ENCODE results near the gene TEX50. TPM values are rescaled to one million over a fixed set of nuclear protein-coding genes. Genes with fewer than 3 reads are reported as not detected.

The TEX50 gene
- total RNA-seq, 1 donor from 2014 or later = not detected

- no peaks in the 10 kb centered on the region for H3K36me3 Mint-ChIP-seq (ENCODE audit: unreplicated experiment)
- H3K4me1 Mint-ChIP-seq (ENCODE audit: low read depth, unreplicated experiment) = no peaks in the 10 kb centered on the region
- H3K27ac Mint-ChIP-seq (ENCODE audit: unreplicated experiment) = no peak overlapping the region
- no peak overlapping the region for H3K4me3 Mint-ChIP-seq (ENCODE audit: unreplicated experiment)
- no peak for TF ChIP-seq CTCF (IDR thresholded peaks at IDR 0.05; ENCODE audit: partially characterized antibody, unreplicated experiment)
- peaks cover 1% of the 10 kb centered on the region for H3K9me3 Mint-ChIP-seq (ENCODE audit: unreplicated experiment)
- no peak for DNase-seq
- H3K27me3 Mint-ChIP-seq (ENCODE audit: unreplicated experiment) = no peaks in the 10 kb centered on the region
Measured at GRCh38 chr1:173646656-173647055, 11.5 kb downstream of the TEX50 start.

GRCh38 chr1:173648880-173649605 is 13.9 kb downstream of the TEX50 start:
- no peaks in the 10 kb centered on the region for H3K36me3 Mint-ChIP-seq (ENCODE audit: unreplicated experiment)
- no peak for DNase-seq
- no peaks in the 10 kb centered on the region for H3K27me3 Mint-ChIP-seq (ENCODE audit: unreplicated experiment)
- H3K27ac Mint-ChIP-seq (ENCODE audit: unreplicated experiment) = no peak overlapping the region
- H3K9me3 Mint-ChIP-seq (ENCODE audit: unreplicated experiment) = peaks cover 1% of the 10 kb centered on the region
- H3K4me3 Mint-ChIP-seq (ENCODE audit: unreplicated experiment) = no peak overlapping the region
- no peaks in the 10 kb centered on the region for H3K4me1 Mint-ChIP-seq (ENCODE audit: low read depth, unreplicated experiment)
- TF ChIP-seq CTCF (IDR thresholded peaks at IDR 0.05; ENCODE audit: partially characterized antibody, unreplicated experiment) = no peak

- no peak for TF ChIP-seq CTCF (IDR thresholded peaks at IDR 0.05; ENCODE audit: partially characterized antibody, unreplicated experiment)
- H3K36me3 Mint-ChIP-seq (ENCODE audit: unreplicated experiment) = peaks cover 6% of the 10 kb centered on the region
- no peak for DNase-seq
- H3K4me1 Mint-ChIP-seq (ENCODE audit: low read depth, unreplicated experiment) = no peaks in the 10 kb centered on the region
- no peak overlapping the region for H3K4me3 Mint-ChIP-seq (ENCODE audit: unreplicated experiment)
- no peaks in the 10 kb centered on the region for H3K27me3 Mint-ChIP-seq (ENCODE audit: unreplicated experiment)
- no peak overlapping the region for H3K27ac Mint-ChIP-seq (ENCODE audit: unreplicated experiment)
- H3K9me3 Mint-ChIP-seq (ENCODE audit: unreplicated experiment) = peaks cover 2% of the 10 kb centered on the region
Measured at GRCh38 chr1:173660306-173660705, 25.2 kb downstream of the TEX50 start.

GRCh38 chr1:173661271-173661670 is 26.1 kb downstream of the TEX50 start:
- no peak overlapping the region for H3K4me3 Mint-ChIP-seq (ENCODE audit: unreplicated experiment)
- H3K27ac Mint-ChIP-seq (ENCODE audit: unreplicated experiment) = no peak overlapping the region
- no peaks in the 10 kb centered on the region for H3K9me3 Mint-ChIP-seq (ENCODE audit: unreplicated experiment)
- no peak for TF ChIP-seq CTCF (IDR thresholded peaks at IDR 0.05; ENCODE audit: partially characterized antibody, unreplicated experiment)
- no peaks in the 10 kb centered on the region for H3K4me1 Mint-ChIP-seq (ENCODE audit: low read depth, unreplicated experiment)
- H3K27me3 Mint-ChIP-seq (ENCODE audit: unreplicated experiment) = no peaks in the 10 kb centered on the region
- H3K36me3 Mint-ChIP-seq (ENCODE audit: unreplicated experiment) = peaks cover 2% of the 10 kb centered on the region
- DNase-seq = no peak

GRCh38 chr1:173661763-173662162 is 26.6 kb downstream of the TEX50 start:
- Mint-ChIP-seq H3K27ac (ENCODE audit: unreplicated experiment) (no peak overlapping the region), H3K4me3 (ENCODE audit: unreplicated experiment) (no peak overlapping the region), H3K4me1 (ENCODE audit: low read depth, unreplicated experiment) (no peaks in the 10 kb centered on the region), H3K27me3 (ENCODE audit: unreplicated experiment) (no peaks in the 10 kb centered on the region), H3K9me3 (ENCODE audit: unreplicated experiment) (no peaks in the 10 kb centered on the region), H3K36me3 (ENCODE audit: unreplicated experiment) (no peaks in the 10 kb centered on the region)
- TF ChIP-seq CTCF (IDR thresholded peaks at IDR 0.05; ENCODE audit: partially characterized antibody, unreplicated experiment) = no peak
- DNase-seq = no peak
